NCI-H187 (cell line): ENCODE results near the gene KRT35.

ENCODE experiments used
- DNase-seq, 2 experiments: peaks; one replicate each; lab custom pipeline; 2025; lab: John Stamatoyannopoulos, UW

Gene KRT35

DNA sequence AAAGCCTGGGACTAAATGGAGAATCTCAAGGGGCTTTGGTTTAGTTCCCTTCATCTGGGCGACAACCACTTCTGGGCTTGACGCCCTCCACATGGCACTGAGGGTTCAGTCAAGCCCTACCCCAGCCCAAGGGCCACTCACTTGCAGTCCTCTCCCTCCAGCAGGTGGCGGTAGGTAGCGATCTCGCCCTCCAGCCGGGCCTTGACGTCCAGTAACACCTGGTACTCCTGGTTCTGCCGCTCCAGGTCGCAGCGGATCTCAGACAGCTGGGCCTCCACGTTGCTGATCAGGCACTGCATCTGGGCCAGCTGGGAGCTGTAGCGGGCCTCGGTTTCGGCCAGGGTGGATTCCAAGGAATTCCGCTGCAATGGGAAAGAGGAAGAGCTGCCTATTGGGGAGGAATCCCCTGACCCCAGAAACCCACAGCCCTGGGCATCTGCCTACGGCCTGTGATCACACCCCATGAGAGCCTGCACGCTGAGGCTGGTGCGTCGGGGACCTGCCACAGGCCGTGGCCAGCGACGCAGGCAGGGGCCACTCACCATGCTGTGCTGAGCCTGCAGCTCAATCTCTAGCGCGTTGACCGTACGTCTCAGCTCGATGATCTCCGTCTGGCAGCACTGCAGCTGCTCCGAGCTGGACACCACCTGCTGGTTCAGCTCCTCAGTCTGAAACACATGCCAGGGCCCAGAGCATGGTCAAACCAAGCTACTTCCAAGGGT is 6.0 kb upstream of the KRT35 start:
- no peak for DNase-seq

DNA sequence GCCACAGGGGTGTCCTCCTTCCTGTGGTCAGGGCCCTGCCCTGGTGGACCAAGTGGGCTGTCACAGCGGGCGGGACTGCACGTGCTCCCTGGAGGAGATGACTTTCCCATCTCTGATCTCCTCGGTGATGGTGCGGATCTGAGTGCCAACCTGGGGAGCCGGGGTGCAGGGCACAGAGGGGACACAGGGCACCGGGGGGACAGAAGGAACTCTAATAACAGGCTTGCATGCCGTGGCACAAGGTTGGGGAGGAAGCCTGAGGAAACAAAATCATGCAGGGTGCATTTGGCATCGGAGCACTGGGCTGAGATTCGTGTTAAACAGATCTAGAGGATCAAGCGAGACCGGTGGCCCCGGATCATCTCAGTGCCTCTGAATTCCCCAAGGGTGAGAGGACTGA is 5.4 kb upstream of the KRT35 start:
- no peak for DNase-seq

DNA sequence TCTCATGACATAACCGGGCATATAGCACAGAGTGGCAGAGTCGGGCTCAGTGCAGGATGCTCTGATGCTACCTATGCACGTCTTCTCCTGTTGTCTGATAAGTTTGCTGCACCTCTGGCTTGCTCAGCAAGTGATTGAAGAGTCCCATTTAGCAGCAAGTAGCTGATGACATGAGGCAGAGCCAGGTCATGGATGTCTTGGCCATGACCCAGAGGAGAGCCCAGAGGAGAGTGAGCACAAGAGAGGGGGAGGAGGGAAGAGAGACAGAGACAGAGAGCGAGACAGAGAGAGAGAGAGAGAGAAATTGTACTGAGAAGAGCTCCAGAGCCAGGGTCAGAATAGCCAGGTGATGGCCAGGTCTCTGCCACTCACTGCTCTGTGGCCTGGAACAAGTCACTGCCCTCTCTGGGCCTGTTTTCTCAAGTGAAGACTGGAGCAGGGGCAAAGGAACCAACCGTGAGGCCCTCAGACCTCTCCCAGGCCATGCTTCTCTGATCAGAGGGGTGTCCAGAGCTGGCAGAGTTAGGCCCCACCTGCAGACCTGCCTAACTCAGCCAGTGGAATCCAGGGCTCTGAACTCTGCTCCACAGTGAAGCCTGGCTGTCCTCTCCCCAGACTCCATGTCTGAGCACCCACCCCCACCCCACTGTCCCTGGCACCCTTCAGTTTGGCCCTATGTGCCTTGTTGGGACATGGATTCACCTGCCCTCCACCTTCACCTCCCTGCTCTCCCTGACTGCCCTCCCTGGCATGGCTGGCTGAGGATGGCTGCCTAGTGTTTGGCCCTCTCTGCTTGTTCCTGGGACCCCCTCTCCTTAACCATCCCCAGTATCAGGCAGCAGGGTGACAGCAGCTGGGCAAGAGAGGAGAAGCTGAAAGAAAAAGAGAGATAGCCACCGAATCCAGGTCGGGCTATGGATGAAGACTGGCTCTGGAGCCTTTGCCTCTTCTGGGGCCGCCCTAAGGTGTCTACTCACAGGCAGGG is 4.3 kb upstream of the KRT35 start:
- no peak for DNase-seq

DNA sequence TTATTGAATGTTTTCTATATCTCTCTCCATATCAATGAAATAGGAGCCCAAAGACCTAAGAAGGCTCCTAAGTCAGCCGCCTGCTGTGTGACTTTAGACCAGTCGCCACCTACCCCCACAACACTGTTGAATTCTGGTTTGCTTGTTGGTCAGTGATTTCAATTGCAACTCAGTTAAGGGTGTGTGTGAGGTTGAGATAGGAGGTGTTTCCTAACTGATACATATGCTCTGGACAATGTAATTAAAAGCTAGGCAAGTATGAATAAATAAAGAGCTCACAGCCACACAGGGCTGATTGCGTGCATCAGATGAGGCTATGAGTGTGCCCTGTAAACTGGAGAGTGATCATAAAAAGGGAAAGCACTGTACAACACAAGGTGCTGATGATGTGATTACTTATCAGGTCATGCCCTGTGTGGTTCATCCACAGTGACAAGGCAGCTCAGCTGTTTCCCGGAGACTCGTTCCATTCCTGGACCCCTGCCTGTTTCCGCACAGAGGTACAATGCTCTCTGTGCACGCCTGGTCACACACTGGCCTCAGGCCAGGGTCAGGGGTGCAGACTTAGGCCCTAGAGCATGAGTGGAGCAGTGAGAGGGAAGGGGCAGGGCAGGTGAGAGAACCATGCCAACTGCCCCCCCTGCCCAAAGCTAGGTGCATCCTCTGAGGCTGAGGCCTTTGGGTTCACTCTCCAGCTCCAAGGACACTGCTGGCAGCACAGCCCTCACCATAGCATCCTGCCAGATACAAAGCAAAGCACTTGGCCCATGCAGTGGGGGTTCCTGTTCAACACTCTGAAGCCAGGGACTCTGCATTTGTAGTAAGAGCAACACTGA is 3.3 kb upstream of the KRT35 start:
- no peak for DNase-seq

DNA sequence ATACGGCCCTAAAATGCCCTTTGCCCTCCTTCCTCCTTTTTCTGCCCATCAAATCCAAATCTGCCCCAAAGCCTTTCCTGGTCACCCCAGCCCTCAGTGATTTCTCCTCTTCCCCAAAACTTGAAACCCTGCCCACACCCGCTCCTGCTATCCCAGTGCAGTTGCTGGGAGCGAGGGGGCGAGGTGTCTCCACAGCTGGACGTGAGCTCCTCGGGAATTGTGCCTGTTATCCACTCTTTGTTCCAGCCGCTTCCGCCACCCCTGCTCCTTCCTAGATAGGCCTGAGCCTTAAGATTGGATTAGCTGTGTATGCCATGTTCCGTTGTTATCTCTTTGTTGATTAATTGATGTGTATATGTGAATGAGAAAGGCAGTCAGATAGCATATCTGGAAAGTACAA is 2.6 kb upstream of the KRT35 start:
- no peak for DNase-seq

DNA sequence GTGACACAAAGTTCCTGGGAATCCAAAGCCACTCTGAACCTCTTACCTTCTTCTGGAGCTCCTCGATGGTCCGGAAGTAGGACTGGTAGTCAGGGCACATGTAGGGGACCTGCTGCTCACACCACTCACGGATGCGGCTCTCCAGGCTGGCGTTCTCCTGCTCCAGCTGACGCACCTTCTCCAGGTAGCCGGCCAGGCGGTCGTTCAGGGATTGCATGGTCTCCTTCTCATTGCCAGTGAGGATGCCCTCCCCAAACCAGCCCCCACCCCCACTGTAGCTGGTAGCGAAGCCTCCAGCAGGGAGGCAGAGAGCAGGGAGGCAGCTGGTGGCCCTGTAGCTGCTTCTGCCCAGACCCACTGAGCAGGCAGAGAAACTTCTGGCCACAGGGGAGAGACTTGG is 370 bp downstream of the KRT35 start:
- no peak for DNase-seq

DNA sequence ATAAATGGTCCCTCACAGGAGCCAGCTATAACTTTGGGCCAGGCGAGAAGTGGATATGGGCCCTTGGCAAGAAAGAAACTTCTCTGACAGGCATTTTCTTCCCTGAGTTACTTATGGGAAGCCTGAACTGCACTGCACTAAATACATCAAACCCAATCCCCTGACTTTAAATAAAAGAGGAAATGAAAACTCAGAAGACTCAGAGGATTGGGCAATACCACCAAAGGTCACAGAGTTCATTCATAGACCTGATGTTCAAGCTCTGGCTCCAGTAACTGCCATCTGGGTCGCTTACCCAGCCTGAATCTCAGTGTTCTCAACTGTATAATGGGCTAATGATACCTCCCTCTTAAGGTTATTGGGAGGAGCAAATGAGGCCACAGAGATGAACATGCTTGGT is 815 bp downstream of the KRT35 start:
- DNase-seq = no peak

DNA sequence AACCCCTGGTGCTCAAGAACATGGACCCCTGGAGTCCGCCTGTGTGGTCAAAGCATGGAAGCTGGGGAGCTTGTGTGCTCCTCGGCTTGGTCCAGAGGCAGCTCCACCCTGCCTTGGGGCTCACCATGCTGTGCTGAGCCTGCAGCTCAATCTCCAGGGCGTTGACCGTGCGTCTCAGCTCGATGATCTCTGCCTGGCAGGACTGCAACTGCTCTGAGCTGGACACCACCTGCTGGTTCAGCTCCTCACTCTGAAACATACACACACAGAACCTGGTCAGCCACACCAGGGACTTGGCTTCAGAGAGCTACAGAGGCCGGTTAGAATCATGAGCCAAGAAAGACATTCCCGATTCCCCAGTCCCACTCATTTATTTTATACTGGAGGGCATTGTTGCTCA is 2.7 kb downstream of the KRT35 start:
- no peak for DNase-seq

DNA sequence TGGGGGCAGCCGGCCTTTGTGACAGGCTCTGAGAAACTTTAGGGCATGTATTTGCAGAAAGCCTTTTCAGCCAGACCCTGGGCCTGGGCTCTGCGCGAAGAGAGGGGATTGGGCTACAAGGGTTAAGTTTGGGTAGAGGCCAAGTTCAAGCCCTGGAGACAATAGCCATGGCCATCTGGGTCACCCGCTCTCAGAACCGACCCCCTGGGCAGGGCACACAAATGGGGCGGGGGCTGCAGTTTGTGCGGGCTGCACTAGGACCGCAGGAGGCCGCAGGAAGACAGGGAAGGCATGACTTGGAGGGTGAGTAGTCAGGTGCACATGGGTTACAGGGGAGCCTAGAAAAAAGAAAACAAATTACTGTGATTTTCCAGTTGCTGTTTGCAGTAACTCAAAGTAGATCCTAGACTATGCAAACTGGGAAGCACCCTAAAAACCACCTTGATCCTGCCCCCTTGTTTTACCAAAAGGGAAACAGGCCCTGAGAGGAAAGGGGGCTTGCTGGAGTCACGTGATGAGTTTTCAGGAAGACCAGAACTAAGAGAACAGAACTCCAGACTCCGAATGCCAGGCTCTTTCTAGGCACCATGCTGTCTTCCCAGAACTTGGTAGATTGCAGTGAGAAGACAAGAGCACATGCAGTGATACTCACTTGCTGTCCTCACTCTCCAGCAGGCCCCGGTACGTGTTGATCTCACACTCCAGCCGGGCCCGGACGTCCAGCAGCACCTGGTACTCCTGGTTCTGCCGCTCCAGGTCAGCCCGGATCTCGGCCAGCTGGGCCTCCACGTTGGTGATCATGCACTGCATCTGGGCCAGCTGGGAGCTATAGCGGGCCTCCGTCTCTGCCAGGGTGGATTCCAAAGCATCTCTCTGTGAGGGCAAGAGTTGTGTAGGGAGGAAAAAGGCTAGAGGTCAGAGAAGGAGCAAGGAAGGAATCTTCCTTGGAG is 3.8 kb downstream of the KRT35 start:
- DNase-seq = no peak

DNA sequence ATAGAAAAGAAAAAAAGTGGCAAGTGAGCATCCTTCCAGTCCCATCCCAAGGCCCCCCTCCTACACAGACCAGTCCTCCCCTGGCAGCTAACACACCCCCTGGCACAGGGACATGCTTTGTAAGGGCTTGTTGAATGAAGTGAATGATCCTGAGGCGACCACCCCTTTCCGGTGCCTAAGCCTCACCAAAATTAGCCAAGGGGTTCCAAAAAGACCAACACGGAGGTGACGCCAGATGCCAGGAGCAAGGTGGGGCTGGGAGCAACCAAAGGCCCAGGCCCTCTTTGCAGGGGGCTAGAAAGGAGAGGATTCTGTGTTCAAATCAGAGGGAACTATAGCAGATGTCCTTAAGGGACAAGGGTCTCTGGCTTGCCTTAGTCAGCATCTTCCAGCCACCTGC is 5.5 kb downstream of the KRT35 start:
- no peak for DNase-seq

DNA sequence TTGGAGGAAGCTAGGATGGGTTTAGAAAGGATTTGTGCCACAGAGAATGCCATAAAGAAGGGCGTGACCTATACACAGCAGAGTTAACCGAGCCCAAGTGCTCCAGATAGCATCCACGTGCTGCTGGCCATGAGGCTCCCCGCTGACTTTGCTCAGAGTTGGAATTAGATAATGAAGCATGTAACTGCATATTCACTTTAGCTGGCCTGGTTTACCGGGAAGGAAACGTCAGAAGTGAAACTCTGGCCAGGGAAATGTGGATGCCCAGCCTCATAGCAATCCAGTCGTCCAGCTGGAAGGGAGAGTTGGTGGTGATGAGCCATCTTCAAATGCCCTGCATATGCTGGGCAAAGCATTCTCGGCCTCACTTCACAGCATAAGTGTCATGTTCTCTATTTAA is 6.1 kb downstream of the KRT35 start:
- no peak for DNase-seq

DNA sequence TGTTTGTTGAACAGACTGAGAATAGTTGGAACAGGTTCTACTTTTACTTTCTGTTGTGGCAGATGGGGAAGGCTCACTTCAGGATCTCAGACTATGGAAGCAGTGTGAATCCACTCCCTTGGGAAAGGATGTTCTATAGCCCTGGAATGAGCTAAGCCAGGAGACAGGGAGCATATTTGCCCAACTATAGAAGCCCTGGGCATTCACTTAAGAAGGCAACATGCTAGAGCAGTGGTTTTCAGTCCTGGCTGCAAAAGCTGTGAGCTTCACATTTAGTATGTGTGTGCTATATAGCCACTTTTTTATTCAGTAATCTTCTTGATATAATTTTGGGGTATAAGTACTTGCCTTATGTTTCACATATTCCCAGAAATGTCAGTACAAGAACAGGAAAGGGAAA is 12.6 kb downstream of the KRT35 start:
- no peak for DNase-seq

DNA sequence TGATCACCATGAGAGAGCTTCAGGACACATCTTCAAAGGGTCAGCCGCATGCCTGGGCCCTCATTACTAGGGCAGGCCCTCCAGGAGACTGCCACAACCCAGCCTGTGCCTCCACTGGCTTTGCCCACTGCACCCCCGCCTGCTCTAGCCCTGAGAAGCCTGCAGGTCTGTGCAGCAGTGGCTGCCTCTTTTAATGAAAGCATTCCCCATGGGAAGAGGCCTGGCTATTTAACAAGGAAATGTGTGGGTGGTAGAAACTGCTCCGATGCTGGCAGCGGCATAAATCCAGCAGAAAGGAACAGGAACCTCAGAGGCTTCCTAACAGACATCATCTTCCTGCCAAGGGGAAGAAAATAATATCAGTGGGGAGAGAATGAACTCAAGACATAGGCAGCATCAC is 13.4 kb downstream of the KRT35 start:
- no peak for DNase-seq

DNA sequence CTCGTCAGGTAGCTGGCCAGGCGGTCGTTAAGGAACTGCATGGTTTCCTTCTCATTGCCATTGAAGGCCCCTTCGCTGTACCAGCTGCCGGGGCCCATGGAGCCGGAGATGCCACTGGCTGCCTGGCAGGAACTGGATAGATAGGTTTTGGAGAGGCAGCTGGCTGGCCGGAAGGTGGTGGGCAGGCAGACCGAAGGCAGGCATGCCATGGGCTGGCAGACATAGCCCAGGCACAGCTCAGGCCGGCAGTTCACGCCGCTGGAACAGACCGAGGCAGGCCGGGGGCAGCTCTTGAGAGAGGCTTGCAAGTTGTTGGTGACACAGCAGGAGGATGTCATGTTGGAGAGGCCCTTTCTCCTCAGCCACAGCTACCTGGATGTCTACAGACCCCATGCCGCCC is 14.0 kb downstream of the KRT35 start, which contains the start of gene KRT32:
KRT32 (minus strand) TSS at position 399 of the 400 bp plus-strand sequence; CDS start at position 338, 61 bp downstream.
- DNase-seq = no peak

DNA sequence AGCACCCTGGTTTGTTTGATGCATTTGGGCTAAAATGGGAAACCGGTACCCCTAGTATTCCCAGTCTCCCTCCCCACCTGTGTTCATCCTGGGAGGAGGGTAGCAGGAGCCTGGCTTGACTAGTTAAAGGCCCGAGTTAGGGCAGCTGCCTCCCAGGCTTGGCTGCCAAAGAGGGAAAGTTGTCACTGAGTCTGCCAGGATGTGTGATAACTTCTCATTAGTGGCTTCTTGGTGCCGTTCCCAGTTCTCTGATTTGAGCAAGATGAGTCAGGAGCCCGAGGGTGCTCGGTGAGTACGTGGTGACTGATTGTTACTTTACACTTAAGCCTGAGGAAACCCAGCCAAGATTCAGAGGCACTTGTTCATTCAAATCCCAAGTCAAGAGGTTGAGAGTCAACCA is 16.3 kb downstream of the KRT35 start:
- DNase-seq = no peak

DNA sequence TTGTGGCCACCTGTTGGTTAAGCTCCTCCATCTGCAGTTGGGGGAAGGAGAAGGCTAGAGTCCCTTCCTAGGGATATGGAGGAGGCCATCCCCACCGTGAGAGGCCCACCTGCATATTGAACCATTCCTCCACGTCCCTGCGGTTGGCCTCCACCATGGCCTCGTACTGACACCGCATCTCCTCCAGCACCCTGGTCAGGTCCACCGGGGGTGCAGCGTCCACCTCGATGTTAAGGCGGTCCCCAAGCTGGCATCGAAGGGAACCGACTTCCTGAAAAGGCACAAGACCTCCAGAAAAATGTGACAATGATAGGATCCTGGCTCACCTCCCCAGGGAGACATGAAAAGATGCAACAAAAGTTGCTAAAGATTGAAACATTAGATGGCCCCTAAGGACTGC is 16.8 kb downstream of the KRT35 start:
- DNase-seq = no peak

DNA sequence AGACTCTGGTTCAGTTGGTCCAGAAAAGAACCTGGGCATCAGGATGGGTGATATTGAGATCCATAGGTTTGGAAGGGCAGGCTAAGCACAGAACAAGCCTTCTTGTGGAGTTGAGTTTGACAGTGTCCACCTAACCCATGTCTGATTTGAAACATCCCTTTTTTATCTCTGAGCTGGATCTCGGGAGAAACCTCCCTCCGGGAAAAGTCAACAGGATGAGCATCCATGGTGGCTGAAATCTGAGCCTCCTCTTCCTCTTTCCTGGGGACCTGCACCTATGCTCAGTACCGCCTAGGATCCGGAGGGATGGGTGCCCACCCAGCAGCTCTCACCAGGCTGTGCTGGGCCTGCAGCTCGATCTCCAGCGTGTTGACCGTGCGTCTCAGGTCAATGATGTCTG is 17.2 kb downstream of the KRT35 start:
- DNase-seq = no peak

DNA sequence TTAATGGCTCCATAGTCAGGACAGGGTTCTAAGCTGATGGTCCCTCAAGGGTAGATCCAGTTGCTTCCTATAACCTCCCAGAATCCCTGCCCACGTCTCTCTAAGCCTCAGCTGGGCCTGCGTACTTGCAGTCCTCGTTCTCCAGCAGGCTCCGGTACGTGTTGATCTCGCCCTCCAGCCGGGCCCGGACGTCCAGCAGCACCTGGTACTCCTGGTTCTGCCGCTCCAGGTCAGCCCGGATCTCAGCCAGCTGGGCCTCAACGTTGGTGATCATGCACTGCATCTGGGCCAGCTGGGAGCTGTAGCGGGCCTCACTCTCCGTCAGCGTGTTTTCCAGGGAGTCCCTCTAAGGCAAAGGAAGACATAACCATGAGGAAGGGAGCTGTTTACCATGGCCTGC is 18.2 kb downstream of the KRT35 start:
- DNase-seq = no peak

DNA sequence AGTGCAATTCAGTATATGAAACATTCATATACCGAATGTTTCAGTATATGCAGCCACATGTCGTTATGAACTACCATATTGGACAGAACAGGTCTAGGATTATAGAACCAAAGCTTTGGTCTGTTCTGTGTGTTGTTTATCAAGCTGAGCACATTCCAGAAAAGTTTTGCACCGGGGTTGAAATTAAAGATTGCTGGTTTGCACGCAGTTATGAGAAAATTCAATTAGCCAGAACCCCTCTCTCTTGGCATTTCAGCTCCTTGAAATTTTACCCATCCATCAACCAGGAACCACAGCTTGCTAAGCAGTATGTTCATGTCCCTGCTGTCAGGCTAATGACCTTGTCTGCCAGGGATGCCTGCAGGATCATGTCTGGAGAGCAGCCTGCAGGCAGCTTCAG is 23.3 kb downstream of the KRT35 start:
- no peak for DNase-seq

DNA sequence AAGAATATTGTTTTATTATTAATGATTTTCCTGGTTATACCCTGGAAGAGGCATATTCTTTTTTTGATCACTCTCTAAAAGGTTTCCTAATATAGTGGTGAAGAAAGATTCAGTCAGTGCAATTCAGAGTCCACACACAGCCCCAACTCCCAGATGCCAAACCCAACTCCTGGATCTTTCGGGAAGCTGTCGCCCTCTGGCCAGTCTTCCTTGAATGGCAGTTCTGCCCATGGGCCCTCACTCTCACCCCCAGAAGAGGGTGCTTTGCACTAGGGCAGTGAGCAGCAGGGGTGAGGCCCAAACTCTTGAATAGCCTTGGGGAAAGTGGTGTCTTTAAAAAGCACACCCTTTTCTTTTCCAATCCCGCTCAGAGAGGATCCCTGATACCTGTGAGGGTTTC is 24.7 kb downstream of the KRT35 start:
- no peak for DNase-seq

DNA sequence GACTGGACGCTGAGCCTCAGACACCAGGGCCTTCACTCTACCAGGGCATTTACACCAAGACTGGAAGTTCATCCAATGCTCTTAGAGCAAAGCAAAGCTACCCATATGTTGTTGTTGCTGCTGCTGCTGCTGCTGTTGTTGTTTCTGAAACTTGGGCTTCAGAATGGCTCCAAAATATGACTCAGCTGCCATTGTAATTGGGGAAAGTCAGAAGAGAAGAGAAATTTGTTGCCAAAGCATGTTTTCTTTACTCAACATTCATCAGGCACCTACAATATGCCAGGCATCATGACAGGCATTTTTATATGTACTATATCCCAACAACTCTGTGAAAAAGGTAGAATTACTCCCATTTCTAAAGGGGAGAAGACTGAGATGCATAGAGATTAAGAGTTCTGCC is 25.7 kb downstream of the KRT35 start:
- no peak for DNase-seq
